K562 (cell line): ENCODE results near the gene NOC4L. TPM values are rescaled to one million over a fixed set of nuclear protein-coding genes. Genes with fewer than 3 reads are reported as not detected.

Source experiments
- ATAC-seq: fragments of 200-7000 bp; cut with Tn5 transposase; 3 replicates; pipeline ENCODE4 v1.9.1; 2020; ENCODE audit warnings: moderate library complexity
- BruUV-seq: library from RNA; stranded (reverse); fragments of 400-500 nt; replicated peaks from 2 replicates; lab custom pipeline; 2021; lab: Mats Ljungman, UMichigan
- CTCF ChIA-PET: fragments of 300-600 bp; formaldehyde crosslinking; extraction: SDS; loops from one replicate; lab custom pipeline; 2021; ENCODE audit warnings: low intra/inter-chr PET ratio; lab: Yijun Ruan, JAX
- POLR2A ChIA-PET: fragments of 300-600, 350-650 bp; sonication (Branson Sonifier 250); formaldehyde crosslinking; extraction: SDS; loops from one replicate; lab custom pipeline; 2021; ENCODE audit warnings: antibody characterized with exemption, inconsistent platforms; lab: Yijun Ruan, JAX
- DNase-seq, 4 experiments: peaks; one replicate each; pipeline versions ENCODE4 v3.0.0 to v3.0.0-alpha.2; 2011 to 2018; ENCODE audit warnings: low spot score in 3 of 4, mixed read lengths in 3 of 4; ENCODE audit errors: extremely low read depth in 1 of 4
- FAIRE-seq: peaks from 2 replicates; lab custom pipeline; 2011; peaks lifted over from hg19 to GRCh38; lab: Jason Lieb, UNC
- H2AFZ ChIP-seq: 2 replicates; pipeline ENCODE4 v1.6.0; 2011; ENCODE audit warnings: low read depth, low read length, control low read depth, inconsistent platforms
- H3K27ac ChIP-seq: fragments of 200-600 bp; 3 replicates; pipeline ENCODE4 v1.8.0; 2011; ENCODE audit warnings: low read depth, mild to moderate bottlenecking, control low read depth, inconsistent platforms, low read length, moderate library complexity, mixed read lengths; ENCODE audit errors: extremely low read depth
- H3K27me3 ChIP-seq, 2 experiments: fragments of 300-600 bp in 1 of 2; 2 replicates in 1 of 2; 3 replicates in 1 of 2; pipeline versions ENCODE4 v1.6.0 to v1.8.0; 2011; ENCODE audit warnings: inconsistent platforms in 2 of 2, low read length in 2 of 2, mild to moderate bottlenecking in 1 of 2, mixed read lengths in 1 of 2, moderate library complexity in 1 of 2; ENCODE audit not compliant: control insufficient read depth in 2 of 2, insufficient read depth in 2 of 2
- H3K36me3 ChIP-seq: fragments of 300-600 bp; 3 replicates; pipeline ENCODE4 v1.8.0; 2011; ENCODE audit warnings: mild to moderate bottlenecking, low read length, inconsistent platforms; ENCODE audit not compliant: control insufficient read depth, insufficient read depth
- H3K4me1 ChIP-seq, 2 experiments: fragments of 200-600 bp in 1 of 2; replicated peaks in 1 of 2; 2 replicates in 1 of 2; 3 replicates in 1 of 2; pipeline versions ENCODE4 v1.5.1 to v1.8.0; 2011; ENCODE audit warnings: inconsistent platforms in 2 of 2, low read length in 2 of 2, mild to moderate bottlenecking in 1 of 2, mixed read lengths in 1 of 2, moderate library complexity in 1 of 2; ENCODE audit not compliant: control insufficient read depth in 2 of 2, insufficient read depth in 2 of 2
- H3K4me2 ChIP-seq: 2 replicates; pipeline ENCODE4 v1.6.1; 2011; ENCODE audit warnings: low read length, control low read depth, inconsistent platforms, mixed read lengths; ENCODE audit not compliant: insufficient read depth
- H3K4me3 ChIP-seq: fragments of 200-600 bp; sonication (generic), shearing (Covaris generic); 2 replicates; pipeline ENCODE4 v1.5.1; 2016; ENCODE audit warnings: control low read depth, inconsistent platforms
- H3K79me2 ChIP-seq: fragments of 200-600 bp; 3 replicates; pipeline ENCODE4 v1.8.0; 2011; ENCODE audit warnings: low read length, inconsistent platforms; ENCODE audit not compliant: control insufficient read depth, insufficient read depth
- H3K9ac ChIP-seq, 2 experiments: 2 replicates each; pipeline versions ENCODE4 v1.6.0 to v1.6.1; 2011; ENCODE audit warnings: low read depth in 2 of 2, low read length in 2 of 2, control low read depth in 1 of 2, inconsistent platforms in 1 of 2, mild to moderate bottlenecking in 1 of 2, mixed read lengths in 1 of 2; ENCODE audit not compliant: insufficient read depth in 1 of 2
- H3K9me1 ChIP-seq: one replicate; pipeline ENCODE4 v1.6.0; 2011; ENCODE audit warnings: inconsistent platforms, mild to moderate bottlenecking, low read length, moderate library complexity; ENCODE audit not compliant: control insufficient read depth, insufficient read depth
- H3K9me3 ChIP-seq: replicated peaks from 2 replicates; pipeline ENCODE4 v1.5.1; 2011; ENCODE audit warnings: low read depth, low read length, inconsistent platforms; ENCODE audit not compliant: control insufficient read depth, insufficient read depth
- H4K20me1 ChIP-seq: replicated peaks from 2 replicates; pipeline ENCODE4 v1.6.1; 2011; ENCODE audit warnings: low read length, inconsistent platforms, mixed read lengths; ENCODE audit not compliant: control insufficient read depth, insufficient read depth
- CAMTA2 ChIP-seq: fragments of 250-450 bp; sonication (Bioruptor Pico); conservative IDR thresholded peaks from 2 replicates; pipeline ENCODE4 v1.5.1; 2022
- MTA3 ChIP-seq: fragments of 450-650 bp; formaldehyde crosslinking; IDR thresholded peaks from 2 replicates; pipeline ENCODE4 v1.6.1; 2017; ENCODE audit warnings: mild to moderate bottlenecking, borderline replicate concordance
- POLR2G ChIP-seq: fragments of 200-400 bp; formaldehyde crosslinking; IDR thresholded peaks from 2 replicates; pipeline ENCODE4 v1.6.1; 2017; ENCODE audit warnings: low read depth, mild to moderate bottlenecking, antibody characterized with exemption, low read length, moderate library complexity
- XRCC3 ChIP-seq: fragments of 450-650 bp; IDR thresholded peaks from 2 replicates; pipeline ENCODE4 v1.6.1; 2017; ENCODE audit warnings: mild to moderate bottlenecking, moderate library complexity
- WGBS: fragments of 100-300 bp; shearing (Covaris generic); methylation state at CpG from one replicate; pipeline ENCODE4 v1.1.6; 2016; ENCODE audit warnings: low coverage, mixed read lengths; ENCODE audit not compliant: insufficient coverage; ENCODE audit errors: missing lambda C conversion rate; 5-methylcytosine and 5-hydroxymethylcytosine counted together
- in situ Hi-C: fragments of 300-500 bp; cut with MboI; formaldehyde crosslinking; loops from 4 replicates; pipeline ENCODE4 v1.15.0; 2018; ENCODE audit warnings: inconsistent platforms, mixed read lengths
- intact Hi-C: fragments of 100-400 bp; cut with micrococcal nuclease; formaldehyde crosslinking; loops from 2 replicates; pipeline ENCODE4 v1.14.2; 2022
- polyA plus RNA-seq, 8 experiments: library from polyadenylated mRNA; depleted of rRNA in 4 of 8; stranded (reverse) in 5 of 8; unstranded in 3 of 8; fragments of >200 nt; fragmentation: Nextera tagmentation in 2 of 8; fragmentation: Illumina TruSeq in 1 of 8; extraction: Ambion mirVana in 2 of 8; extraction: Trizol in 1 of 8; gene quantifications; 2 replicates each; pipeline versions ENCODE4 v1.2.1 to v1.2.3, GENCODE V29; 2011 to 2014; ENCODE audit warnings: inconsistent platforms in 1 of 8, missing spikeins in 1 of 8
- total RNA-seq, 7 experiments: library from RNA; depleted of rRNA in 6 of 7; stranded (reverse); fragments of >200 nt in 6 of 7; fragmentation: Illumina TruSeq in 2 of 7; extraction: Trizol in 2 of 7; gene quantifications; 2 replicates each; pipeline versions ENCODE4 v1.2.1 to v1.2.3, GENCODE V29; 2011 to 2021; ENCODE audit warnings: low replicate concordance in 1 of 7
- TF ChIP-seq, protein P1 (sequence below): fragments of 450-650 bp; IDR thresholded peaks from 2 replicates; pipeline ENCODE4 v1.6.1; 2016; ENCODE audit warnings: low read depth, mild to moderate bottlenecking, moderate library complexity

Gene NOC4L
- total and polyA plus RNA-seq, 9 of the 15 experiments (the other 6 are each of a cell fraction or from before 2014, with no cell fraction given) = 1.3 to 77.0 (median 20.0) TPM

DNA sequence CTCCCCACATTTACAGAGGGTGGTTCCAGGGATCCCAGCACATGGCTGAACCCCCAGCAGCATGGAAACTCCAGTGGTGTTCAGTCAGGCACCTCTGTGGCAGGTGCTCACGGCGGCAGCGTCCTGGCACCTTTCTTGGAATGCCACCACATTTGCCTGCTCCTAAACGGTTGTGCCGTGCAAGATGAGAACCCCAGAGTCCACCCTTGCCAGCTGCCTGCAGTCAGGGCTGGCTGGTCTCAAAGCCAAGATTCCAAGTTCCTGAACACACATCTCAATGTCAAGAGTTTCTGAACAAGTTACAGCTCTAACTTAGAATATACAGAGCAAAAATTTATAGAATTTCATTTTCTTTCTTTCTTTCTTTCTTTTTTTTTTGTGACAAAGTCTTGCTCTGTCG lies 38.8 kb upstream of the NOC4L start:
- no peaks in the 10 kb centered on the region for H4K20me1 ChIP-seq
- H3K4me2 ChIP-seq = no peak overlapping the region
- no peak overlapping the region for H2AFZ ChIP-seq
- ChIA-PET POLR2A (no interaction called here), CTCF (no interaction called here)
- H3K27me3 ChIP-seq = no peaks in the 10 kb centered on the region
- DNase-seq (no peak), FAIRE-seq (no peak), ATAC-seq (no peak)
- intact Hi-C loops = no loop called here
- peaks cover 8% of the 10 kb centered on the region; the same call in 2 of the 3 replicates for H3K79me2 ChIP-seq
- H3K9ac ChIP-seq = no peak overlapping the region
- no peak overlapping the region for H3K27ac ChIP-seq
- in situ Hi-C loops = no loop called here
- H3K36me3 ChIP-seq = peaks cover 57% of the 10 kb centered on the region; the same call in 2 of the 3 replicates
- H3K9me3 ChIP-seq = no peaks in the 10 kb centered on the region
- no peak for TF ChIP-seq MTA3
- 0 out of 2 replicates have a peak, but pooled peaks have one; percentile 21 for TF ChIP-seq POLR2G
- H3K4me1 ChIP-seq = peaks cover 0 to 5% of the 10 kb centered on the region in 2 experiments; a peak in 1 of 5 replicates
- 97% methylated on average over 5 of the region's 6 CpGs for WGBS
- BruUV-seq = no TSS peak
- H3K9me1 ChIP-seq = no peaks in the 10 kb centered on the region
- H3K4me3 ChIP-seq = no peak overlapping the region

DNA sequence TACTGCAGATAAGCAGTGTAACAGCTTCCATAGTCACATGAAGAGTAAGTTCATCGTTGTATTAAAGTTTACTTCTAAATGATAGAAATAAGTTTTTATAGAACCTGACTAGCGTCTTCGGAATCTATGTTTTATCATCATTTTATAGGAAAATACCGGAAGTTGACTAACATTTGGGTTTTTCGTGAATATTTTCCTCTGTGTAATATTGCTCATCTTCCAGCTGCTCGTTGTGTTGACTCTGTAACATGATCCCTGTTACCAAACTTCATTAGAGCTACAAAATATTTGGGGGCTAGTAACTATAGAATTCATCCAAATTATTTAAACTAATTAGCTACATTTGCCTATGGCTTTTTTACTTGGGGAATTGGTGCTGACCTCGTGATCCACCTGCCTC lies 37.3 kb upstream of the NOC4L start:
- in situ Hi-C loops (no loop called here), intact Hi-C loops (no loop called here)

More for the DNA sequence above, 37.3 kb upstream of the NOC4L start:
- Histone ChIP-seq H3K4me3 (no peak overlapping the region), H3K36me3 (peaks cover 64% of the 10 kb centered on the region; the same call in 2 of the 3 replicates), H3K4me2 (no peak overlapping the region), H3K4me1 (peaks cover 0 to 5% of the 10 kb centered on the region in 2 experiments; a peak in 1 of 5 replicates), H4K20me1 (no peaks in the 10 kb centered on the region), H3K9me3 (no peaks in the 10 kb centered on the region), H3K9me1 (no peaks in the 10 kb centered on the region), H3K27ac (no peak overlapping the region), H3K9ac (no peak overlapping the region), H3K27me3 (no peaks in the 10 kb centered on the region), H3K79me2 (peaks cover 6% of the 10 kb centered on the region; the same call in 2 of the 3 replicates), H2AFZ (no peak overlapping the region)
- POLR2A ChIA-PET = interaction anchor here (1.3 kb wide), 1 partner anchor 36 kb away, joined by 3 read pairs; no protein-coding TSS in a partner anchor
- no peak for DNase-seq
- BruUV-seq = no TSS peak
- TF ChIP-seq XRCC3 (no peak), CAMTA2 (no peak)
- TF ChIP-seq, protein P1, sequence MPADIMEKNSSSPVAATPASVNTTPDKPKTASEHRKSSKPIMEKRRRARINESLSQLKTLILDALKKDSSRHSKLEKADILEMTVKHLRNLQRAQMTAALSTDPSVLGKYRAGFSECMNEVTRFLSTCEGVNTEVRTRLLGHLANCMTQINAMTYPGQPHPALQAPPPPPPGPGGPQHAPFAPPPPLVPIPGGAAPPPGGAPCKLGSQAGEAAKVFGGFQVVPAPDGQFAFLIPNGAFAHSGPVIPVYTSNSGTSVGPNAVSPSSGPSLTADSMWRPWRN = no peak
- no peak for FAIRE-seq
- WGBS = 98% methylated on average over 7 of the region's 7 CpGs
- CTCF ChIA-PET = no interaction called here
- ATAC-seq = no peak
